Stimulated activated CD4-positive, alpha-beta T cell treated with anti-CD3 and anti-CD28 coated beads, Interleukin-15, amount 100 ng/mL, for 48 hours (primary cell): ENCODE results near the gene ABCF2.

ENCODE experiments used
- DNase-seq, 2 donors: peaks; one replicate each; pipeline ENCODE4 v3.0.0-alpha.2; 2020; ENCODE audit warnings: low read depth in 2 of 2

Gene ABCF2

GRCh38 chr7:151242159-151243044 lies 15.4 kb upstream of the ABCF2 start:
- DNase-seq: no peak

GRCh38 chr7:151241755-151242096 lies 14.7 kb upstream of the ABCF2 start:
- DNase-seq: no peak

- DNase-seq: no peak
Observed at GRCh38 chr7:151240942-151241754, 14.1 kb upstream of the ABCF2 start.

GRCh38 chr7:151240536-151240935 lies 13.5 kb upstream of the ABCF2 start:
- no peak for DNase-seq

GRCh38 chr7:151239837-151240459 lies 12.9 kb upstream of the ABCF2 start:
- no peak for DNase-seq

- no peak for DNase-seq
Observed at GRCh38 chr7:151238924-151239836, 12.2 kb upstream of the ABCF2 start.

GRCh38 chr7:151238190-151238810 lies 11.3 kb upstream of the ABCF2 start:
- no peak for DNase-seq

- no peak for DNase-seq
Observed at GRCh38 chr7:151237244-151238189, 10.5 kb upstream of the ABCF2 start.

GRCh38 chr7:151236406-151236805 lies 9.4 kb upstream of the ABCF2 start:
- no peak for DNase-seq

GRCh38 chr7:151235091-151235787 lies 8.2 kb upstream of the ABCF2 start:
- DNase-seq: no peak

GRCh38 chr7:151233804-151234203 lies 6.8 kb upstream of the ABCF2 start:
- no peak for DNase-seq

GRCh38 chr7:151232917-151233701 lies 6.1 kb upstream of the ABCF2 start:
- DNase-seq: peak; percentile 73 to 77

- DNase-seq: peak; percentile 81 to 87
Observed at GRCh38 chr7:151232091-151232916, 5.3 kb upstream of the ABCF2 start, which contains the start of gene CHPF2. Gene CHPF2 (plus strand): TSS chr7:151232483. CDS start chr7:151234012, 1,529 bp downstream.

GRCh38 chr7:151231080-151231479 lies 4.1 kb upstream of the ABCF2 start:
- DNase-seq: no peak

- DNase-seq: no peak
Observed at GRCh38 chr7:151229249-151229648, 2.2 kb upstream of the ABCF2 start.

GRCh38 chr7:151228024-151228866 lies 1.2 kb upstream of the ABCF2 start:
- no peak for DNase-seq

GRCh38 chr7:151226560-151226874 lies 488 bp downstream of the ABCF2 start:
- DNase-seq: no peak
